Pulmonary artery endothelial cell (primary cell): ENCODE measurements around the gene PMVK. TPM values are rescaled to one million over a fixed set of nuclear protein-coding genes. Genes with fewer than 3 reads are reported as not detected.

Experiments used
- DNase-seq: peaks from one replicate; pipeline ENCODE4 v3.0.0-alpha.2; 2011; ENCODE audit warnings: low read depth, low spot score
- total RNA-seq: library from RNA; depleted of rRNA; stranded (reverse); fragments of >200 nt; gene quantifications from 2 replicates; pipeline ENCODE4 v1.2.3, GENCODE V29; 2014

PMVK gene
- total RNA-seq, 1 donor from 2014 or later: 13.9 TPM

GRCh38 chr1:154951901-154952657, 15.6 kb upstream of the PMVK start:
- no peak for DNase-seq

- DNase-seq: no peak
These were observed 11.6 kb upstream of the PMVK start for GRCh38 chr1:154948079-154948478.

GRCh38 chr1:154945962-154946850, 9.7 kb upstream of the PMVK start:
- DNase-seq: no peak

- no peak for DNase-seq
These were observed 8.8 kb upstream of the PMVK start for GRCh38 chr1:154945160-154945961.

GRCh38 chr1:154944401-154945159, 8.1 kb upstream of the PMVK start:
- no peak for DNase-seq

GRCh38 chr1:154943649-154944400, 7.3 kb upstream of the PMVK start:
- no peak for DNase-seq

GRCh38 chr1:154941333-154942013, 5.0 kb upstream of the PMVK start:
- no peak for DNase-seq

GRCh38 chr1:154940651-154941194, 4.2 kb upstream of the PMVK start:
- no peak for DNase-seq

GRCh38 chr1:154940213-154940560, 3.7 kb upstream of the PMVK start:
- DNase-seq: no peak

GRCh38 chr1:154938604-154939399, 2.3 kb upstream of the PMVK start:
- DNase-seq: no peak

- no peak for DNase-seq
These were observed 1.5 kb upstream of the PMVK start for GRCh38 chr1:154937988-154938386.

- DNase-seq: peak; percentile 86
These were observed 817 bp upstream of the PMVK start for GRCh38 chr1:154937085-154937987.

- DNase-seq: no peak
These were observed 567 bp downstream of the PMVK start for GRCh38 chr1:154935749-154936554.

GRCh38 chr1:154934358-154934948, 2.1 kb downstream of the PMVK start:
- no peak for DNase-seq

GRCh38 chr1:154931940-154932487, 4.5 kb downstream of the PMVK start:
- DNase-seq: no peak

- DNase-seq: no peak
These were observed 10.3 kb downstream of the PMVK start for GRCh38 chr1:154926201-154926600.
